ENCODE results near the gene CNTD1. TPM values are rescaled to one million over a fixed set of nuclear protein-coding genes. Genes with fewer than 3 reads are reported as not detected.
"Not testable (repeated sequence)": the region's sequence is repeated elsewhere in the genome, so short reads cannot be mapped to it uniquely, and the experiment has no call there.

Gene CNTD1
- total RNA-seq, 2 donors from 2014 or later, result not detected

DNA sequence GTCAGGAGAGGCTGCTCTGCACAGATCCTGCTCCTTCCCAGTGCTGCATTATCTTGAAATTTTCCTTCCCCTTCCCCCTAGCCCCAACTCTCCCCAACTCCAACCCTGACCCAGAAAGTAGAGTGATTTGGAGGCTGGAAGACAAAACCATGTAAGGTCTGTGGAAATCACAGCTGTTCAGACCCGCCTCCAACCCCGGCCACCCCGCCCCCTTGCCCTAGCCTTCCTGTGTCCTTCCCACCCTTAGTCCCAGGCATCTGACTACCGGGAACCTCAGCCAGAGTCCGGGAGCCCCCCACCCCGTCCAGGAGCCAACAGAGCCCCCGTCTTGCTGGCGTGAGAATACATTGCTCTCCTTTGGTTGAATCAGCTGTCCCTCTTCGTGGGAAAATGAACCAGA, 52.3 kb downstream of the CNTD1 start, which contains the start of gene AOC3:
TSS of gene AOC3 (plus strand) at position 246 of the 400 bp plus-strand sequence. CDS start at position 391, 145 bp downstream.
- no peaks in the 10 kb centered on the region for H3K27me3 Mint-ChIP-seq (ENCODE audit: insufficient read depth)
- peaks cover 1% of the 10 kb centered on the region for H3K4me1 Mint-ChIP-seq
- H3K36me3 Mint-ChIP-seq (ENCODE audit: low read depth), result peaks cover 2% of the 10 kb centered on the region
- Histone ChIP-seq H3K36me3 (ENCODE audit: control insufficient read depth, insufficient read depth, low read length) (no peaks in the 10 kb centered on the region), H3K9ac (ENCODE audit: extremely low read depth, low read length, poor library complexity, severe bottlenecking) (no peak within 1 kb of the TSS), H3K27me3 (ENCODE audit: control insufficient read depth, insufficient read depth, low read length, poor library complexity, severe bottlenecking) (no peaks in the 10 kb centered on the region), H3K4me1 (ENCODE audit: control insufficient read depth, insufficient read depth, low read length) (no peaks in the 10 kb centered on the region), H3K9me3 (ENCODE audit: control insufficient read depth, low read length) (no peaks in the 10 kb centered on the region), H3K4me3 (ENCODE audit: low read length) (no peak within 1 kb of the TSS), H3K27ac (ENCODE audit: low read depth, low read length) (no peak within 1 kb of the TSS)
- DNase-seq, result no peak
- H3K27ac Mint-ChIP-seq, result no peak within 1 kb of the TSS
- WGBS, 2 experiments (ENCODE audit: insufficient coverage in 1 of 2, insufficient read length in 1 of 2), result 78 to 100% methylated on average over 1 to 9 of the region's 9 CpGs
- H3K4me3 Mint-ChIP-seq, result no peak within 1 kb of the TSS
- no peaks in the 10 kb centered on the region for H3K9me3 Mint-ChIP-seq
- TF ChIP-seq, protein P1, sequence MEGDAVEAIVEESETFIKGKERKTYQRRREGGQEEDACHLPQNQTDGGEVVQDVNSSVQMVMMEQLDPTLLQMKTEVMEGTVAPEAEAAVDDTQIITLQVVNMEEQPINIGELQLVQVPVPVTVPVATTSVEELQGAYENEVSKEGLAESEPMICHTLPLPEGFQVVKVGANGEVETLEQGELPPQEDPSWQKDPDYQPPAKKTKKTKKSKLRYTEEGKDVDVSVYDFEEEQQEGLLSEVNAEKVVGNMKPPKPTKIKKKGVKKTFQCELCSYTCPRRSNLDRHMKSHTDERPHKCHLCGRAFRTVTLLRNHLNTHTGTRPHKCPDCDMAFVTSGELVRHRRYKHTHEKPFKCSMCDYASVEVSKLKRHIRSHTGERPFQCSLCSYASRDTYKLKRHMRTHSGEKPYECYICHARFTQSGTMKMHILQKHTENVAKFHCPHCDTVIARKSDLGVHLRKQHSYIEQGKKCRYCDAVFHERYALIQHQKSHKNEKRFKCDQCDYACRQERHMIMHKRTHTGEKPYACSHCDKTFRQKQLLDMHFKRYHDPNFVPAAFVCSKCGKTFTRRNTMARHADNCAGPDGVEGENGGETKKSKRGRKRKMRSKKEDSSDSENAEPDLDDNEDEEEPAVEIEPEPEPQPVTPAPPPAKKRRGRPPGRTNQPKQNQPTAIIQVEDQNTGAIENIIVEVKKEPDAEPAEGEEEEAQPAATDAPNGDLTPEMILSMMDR (conservative IDR thresholded peaks at IDR 0.05), result no peak

DNA sequence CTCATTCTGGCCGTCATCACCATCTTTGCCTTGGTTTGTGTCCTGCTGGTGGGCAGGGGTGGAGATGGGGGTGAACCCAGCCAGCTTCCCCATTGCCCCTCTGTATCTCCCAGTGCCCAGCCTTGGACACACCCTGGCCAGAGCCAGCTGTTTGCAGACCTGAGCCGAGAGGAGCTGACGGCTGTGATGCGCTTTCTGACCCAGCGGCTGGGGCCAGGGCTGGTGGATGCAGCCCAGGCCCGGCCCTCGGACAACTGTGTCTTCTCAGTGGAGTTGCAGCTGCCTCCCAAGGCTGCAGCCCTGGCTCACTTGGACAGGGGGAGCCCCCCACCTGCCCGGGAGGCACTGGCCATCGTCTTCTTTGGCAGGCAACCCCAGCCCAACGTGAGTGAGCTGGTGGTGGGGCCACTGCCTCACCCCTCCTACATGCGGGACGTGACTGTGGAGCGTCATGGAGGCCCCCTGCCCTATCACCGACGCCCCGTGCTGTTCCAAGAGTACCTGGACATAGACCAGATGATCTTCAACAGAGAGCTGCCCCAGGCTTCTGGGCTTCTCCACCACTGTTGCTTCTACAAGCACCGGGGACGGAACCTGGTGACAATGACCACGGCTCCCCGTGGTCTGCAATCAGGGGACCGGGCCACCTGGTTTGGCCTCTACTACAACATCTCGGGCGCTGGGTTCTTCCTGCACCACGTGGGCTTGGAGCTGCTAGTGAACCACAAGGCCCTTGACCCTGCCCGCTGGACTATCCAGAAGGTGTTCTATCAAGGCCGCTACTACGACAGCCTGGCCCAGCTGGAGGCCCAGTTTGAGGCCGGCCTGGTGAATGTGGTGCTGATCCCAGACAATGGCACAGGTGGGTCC, 52.9 kb downstream of the CNTD1 start:
- H3K27ac ChIP-seq (ENCODE audit: low read depth, low read length); H3K27ac Mint-ChIP-seq; H3K36me3 ChIP-seq (ENCODE audit: control insufficient read depth, insufficient read depth, low read length); H3K27me3 ChIP-seq (ENCODE audit: control insufficient read depth, insufficient read depth, low read length, poor library complexity, severe bottlenecking); H3K36me3 Mint-ChIP-seq (ENCODE audit: low read depth); H3K4me1 Mint-ChIP-seq; H3K4me1 ChIP-seq (ENCODE audit: control insufficient read depth, insufficient read depth, low read length); H3K9ac ChIP-seq (ENCODE audit: extremely low read depth, low read length, poor library complexity, severe bottlenecking); H3K27me3 Mint-ChIP-seq (ENCODE audit: insufficient read depth); H3K4me3 Mint-ChIP-seq; H3K9me3 Mint-ChIP-seq; H3K9me3 ChIP-seq (ENCODE audit: control insufficient read depth, low read length); DNase-seq; H3K4me3 ChIP-seq (ENCODE audit: low read length): not testable (repeated sequence)
- 93 to 96% methylated on average over 5 to 13 of the region's 28 CpGs for WGBS, 2 experiments (ENCODE audit: insufficient coverage in 1 of 2, insufficient read length in 1 of 2)

DNA sequence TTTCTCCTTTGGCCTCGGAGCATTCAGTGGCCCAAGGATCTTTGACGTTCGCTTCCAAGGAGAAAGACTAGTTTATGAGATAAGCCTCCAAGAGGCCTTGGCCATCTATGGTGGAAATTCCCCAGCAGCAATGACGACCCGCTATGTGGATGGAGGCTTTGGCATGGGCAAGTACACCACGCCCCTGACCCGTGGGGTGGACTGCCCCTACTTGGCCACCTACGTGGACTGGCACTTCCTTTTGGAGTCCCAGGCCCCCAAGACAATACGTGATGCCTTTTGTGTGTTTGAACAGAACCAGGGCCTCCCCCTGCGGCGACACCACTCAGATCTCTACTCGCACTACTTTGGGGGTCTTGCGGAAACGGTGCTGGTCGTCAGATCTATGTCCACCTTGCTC, 53.7 kb downstream of the CNTD1 start:
- no peaks in the 10 kb centered on the region for H3K9me3 ChIP-seq (ENCODE audit: control insufficient read depth, low read length)
- no peaks in the 10 kb centered on the region for H3K27me3 ChIP-seq (ENCODE audit: control insufficient read depth, insufficient read depth, low read length, poor library complexity, severe bottlenecking)
- 94 to 96% methylated on average over 14 to 15 of the region's 15 CpGs for WGBS, 2 experiments (ENCODE audit: insufficient coverage in 1 of 2, insufficient read length in 1 of 2)
- Mint-ChIP-seq H3K36me3 (ENCODE audit: low read depth) (no peaks in the 10 kb centered on the region), H3K27me3 (ENCODE audit: insufficient read depth) (no peaks in the 10 kb centered on the region), H3K4me1 (peaks cover 1% of the 10 kb centered on the region), H3K9me3 (no peaks in the 10 kb centered on the region), H3K4me3 (no peak overlapping the region), H3K27ac (no peak overlapping the region)
- no peak overlapping the region for H3K4me3 ChIP-seq (ENCODE audit: low read length)
- TF ChIP-seq, protein P1 (conservative IDR thresholded peaks at IDR 0.05), result no peak
- H3K4me1 ChIP-seq (ENCODE audit: control insufficient read depth, insufficient read depth, low read length), result no peaks in the 10 kb centered on the region
- no peak overlapping the region for H3K27ac ChIP-seq (ENCODE audit: low read depth, low read length)
- no peak for DNase-seq
- no peaks in the 10 kb centered on the region for H3K36me3 ChIP-seq (ENCODE audit: control insufficient read depth, insufficient read depth, low read length)
- H3K9ac ChIP-seq (ENCODE audit: extremely low read depth, low read length, poor library complexity, severe bottlenecking), result no peak overlapping the region
